IMR-90 (cell line): ENCODE measurements around the gene SMIM9.

Experiments
- BHLHE40 ChIP-seq: fragments of 150-350 bp; IDR thresholded peaks from 2 replicates; pipeline ENCODE4 v1.6.1; 2016; ENCODE audit warnings: mild to moderate bottlenecking, low read depth, low read length
- CEBPB ChIP-seq: IDR thresholded peaks from 2 replicates; pipeline ENCODE4 v1.6.1; 2012; ENCODE audit warnings: low read depth, low read length, improper control_type of control experiment
- FOS ChIP-seq: fragments of 150-350 bp; IDR thresholded peaks from 2 replicates; pipeline ENCODE4 v1.6.1; 2016; ENCODE audit warnings: low read depth, low read length
- POLR2A ChIP-seq: IDR thresholded peaks from 2 replicates; pipeline ENCODE4 v1.6.1; 2012; ENCODE audit warnings: mild to moderate bottlenecking, low read depth, low read length
- RAD21 ChIP-seq: IDR thresholded peaks from 2 replicates; pipeline ENCODE4 v1.6.1; 2012; ENCODE audit warnings: low read length, improper control_type of control experiment
- RCOR1 ChIP-seq: IDR thresholded peaks from 2 replicates; pipeline ENCODE4 v1.6.1; 2012; ENCODE audit warnings: mild to moderate bottlenecking, low read length, improper control_type of control experiment; ENCODE audit not compliant: insufficient replicate concordance
- RFX5 ChIP-seq: IDR thresholded peaks from 2 replicates; pipeline ENCODE4 v1.8.0; 2012; ENCODE audit warnings: low read depth, mild to moderate bottlenecking, low read length, moderate library complexity
- TF ChIP-seq, protein P1 (sequence below): conservative IDR thresholded peaks from 2 replicates; pipeline ENCODE4 v1.5.1; 2012; ENCODE audit warnings: mild to moderate bottlenecking, low read depth, low read length, improper control_type of control experiment

DNA sequence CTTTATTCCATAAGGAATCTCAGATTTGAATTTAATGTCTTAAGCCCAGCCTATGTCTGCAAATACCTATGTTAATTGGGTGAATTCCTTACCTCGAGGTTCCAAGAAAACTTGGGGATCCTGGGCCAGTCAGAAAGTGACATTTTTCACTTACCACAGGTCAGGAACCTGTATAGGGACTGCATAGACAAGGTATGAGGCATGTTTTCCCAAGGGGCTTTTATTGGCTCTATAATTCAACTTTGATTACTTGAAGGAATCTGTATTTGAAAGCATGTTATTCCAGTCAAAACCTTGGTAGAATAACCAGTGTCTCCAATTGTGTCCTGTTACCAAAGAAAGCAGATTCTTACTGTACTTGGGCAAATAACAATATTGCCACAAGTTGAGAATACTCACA lies 20.7 kb downstream of the SMIM9 start:
- TF ChIP-seq, protein P1, sequence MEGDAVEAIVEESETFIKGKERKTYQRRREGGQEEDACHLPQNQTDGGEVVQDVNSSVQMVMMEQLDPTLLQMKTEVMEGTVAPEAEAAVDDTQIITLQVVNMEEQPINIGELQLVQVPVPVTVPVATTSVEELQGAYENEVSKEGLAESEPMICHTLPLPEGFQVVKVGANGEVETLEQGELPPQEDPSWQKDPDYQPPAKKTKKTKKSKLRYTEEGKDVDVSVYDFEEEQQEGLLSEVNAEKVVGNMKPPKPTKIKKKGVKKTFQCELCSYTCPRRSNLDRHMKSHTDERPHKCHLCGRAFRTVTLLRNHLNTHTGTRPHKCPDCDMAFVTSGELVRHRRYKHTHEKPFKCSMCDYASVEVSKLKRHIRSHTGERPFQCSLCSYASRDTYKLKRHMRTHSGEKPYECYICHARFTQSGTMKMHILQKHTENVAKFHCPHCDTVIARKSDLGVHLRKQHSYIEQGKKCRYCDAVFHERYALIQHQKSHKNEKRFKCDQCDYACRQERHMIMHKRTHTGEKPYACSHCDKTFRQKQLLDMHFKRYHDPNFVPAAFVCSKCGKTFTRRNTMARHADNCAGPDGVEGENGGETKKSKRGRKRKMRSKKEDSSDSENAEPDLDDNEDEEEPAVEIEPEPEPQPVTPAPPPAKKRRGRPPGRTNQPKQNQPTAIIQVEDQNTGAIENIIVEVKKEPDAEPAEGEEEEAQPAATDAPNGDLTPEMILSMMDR, result no peak
- TF ChIP-seq BHLHE40, result no peak
- TF ChIP-seq RCOR1, result no peak
- no peak for TF ChIP-seq POLR2A
- TF ChIP-seq RFX5, result no peak
- no peak for TF ChIP-seq CEBPB
- TF ChIP-seq FOS, result no peak
- TF ChIP-seq RAD21, result no peak
